K562 (cell line): ENCODE measurements around the gene FOSL2. TPM values are rescaled to one million over a fixed set of nuclear protein-coding genes. Genes with fewer than 3 reads are reported as not detected.

Source experiments
- HCFC1 ChIP-seq: IDR thresholded peaks from 2 replicates; pipeline ENCODE4 v1.6.1; 2012; ENCODE audit warnings: low read depth, low read length, improper control_type of control experiment
- HIVEP1 ChIP-seq: fragments of 250-450 bp; sonication (Bioruptor Pico); IDR thresholded peaks from 2 replicates; pipeline ENCODE4 v1.4.0; 2020; ENCODE audit warnings: mild to moderate bottlenecking
- ZBTB40 ChIP-seq, 2 experiments: fragments of 450-650 bp in 1 of 2; sonication (generic) in 1 of 2; formaldehyde crosslinking in 1 of 2; IDR thresholded peaks; 2 replicates each; pipeline versions ENCODE4 v1.7.1 to v1.9.0; 2016 to 2022; ENCODE audit warnings: inconsistent platforms in 1 of 2, mild to moderate bottlenecking in 1 of 2, missing genetic modification reagents in 1 of 2
- ZNF140 ChIP-seq: fragments of 250-450 bp; sonication (Bioruptor Pico); IDR thresholded peaks from 2 replicates; pipeline ENCODE4 v1.8.0; 2021; ENCODE audit warnings: moderate library complexity, mild to moderate bottlenecking, inconsistent platforms
- polyA plus RNA-seq, 8 experiments: library from polyadenylated mRNA; depleted of rRNA in 4 of 8; stranded (reverse) in 5 of 8; unstranded in 3 of 8; fragments of >200 nt; fragmentation: Nextera tagmentation in 2 of 8; fragmentation: Illumina TruSeq in 1 of 8; extraction: Ambion mirVana in 2 of 8; extraction: Trizol in 1 of 8; gene quantifications; 2 replicates each; pipeline versions ENCODE4 v1.2.1 to v1.2.3, GENCODE V29; 2011 to 2014; ENCODE audit warnings: inconsistent platforms in 1 of 8, missing spikeins in 1 of 8
- total RNA-seq, 7 experiments: library from RNA; depleted of rRNA in 6 of 7; stranded (reverse); fragments of >200 nt in 6 of 7; fragmentation: Illumina TruSeq in 2 of 7; extraction: Trizol in 2 of 7; gene quantifications; 2 replicates each; pipeline versions ENCODE4 v1.2.1 to v1.2.3, GENCODE V29; 2011 to 2021; ENCODE audit warnings: low replicate concordance in 1 of 7
- TF ChIP-seq, protein P1 (sequence below): fragments of 450-650 bp; formaldehyde crosslinking; conservative IDR thresholded peaks from 2 replicates; pipeline ENCODE4 v1.4.0; 2022; ENCODE audit warnings: mild to moderate bottlenecking, missing genetic modification characterization
- TF ChIP-seq, protein P2 (sequence below): fragments of 450-650 bp; formaldehyde crosslinking; IDR thresholded peaks from 2 replicates; pipeline ENCODE4 v1.4.0; 2020; ENCODE audit warnings: mild to moderate bottlenecking, moderate library complexity
- TF ChIP-seq, protein P3 (sequence below): fragments of 450-650 bp; formaldehyde crosslinking; IDR thresholded peaks from 2 replicates; pipeline ENCODE4 v1.4.0; 2020; ENCODE audit warnings: mild to moderate bottlenecking, moderate library complexity

Gene FOSL2
- total and polyA plus RNA-seq, 9 of the 15 experiments (the other 6 are each of a cell fraction or from before 2014, with no cell fraction given) = 0.04 to 2.9 (median 0.80) TPM

- TF ChIP-seq ZBTB40 (IDR thresholded peaks at IDR 0.05) (no peak), ZBTB40 (CRISPR knock-in tag; IDR thresholded peaks at IDR 0.05) (no peak), HIVEP1 (no peak), ZNF140 (CRISPR knock-in tag) (no peak), HCFC1 (no peak)
- TF ChIP-seq, protein P1, sequence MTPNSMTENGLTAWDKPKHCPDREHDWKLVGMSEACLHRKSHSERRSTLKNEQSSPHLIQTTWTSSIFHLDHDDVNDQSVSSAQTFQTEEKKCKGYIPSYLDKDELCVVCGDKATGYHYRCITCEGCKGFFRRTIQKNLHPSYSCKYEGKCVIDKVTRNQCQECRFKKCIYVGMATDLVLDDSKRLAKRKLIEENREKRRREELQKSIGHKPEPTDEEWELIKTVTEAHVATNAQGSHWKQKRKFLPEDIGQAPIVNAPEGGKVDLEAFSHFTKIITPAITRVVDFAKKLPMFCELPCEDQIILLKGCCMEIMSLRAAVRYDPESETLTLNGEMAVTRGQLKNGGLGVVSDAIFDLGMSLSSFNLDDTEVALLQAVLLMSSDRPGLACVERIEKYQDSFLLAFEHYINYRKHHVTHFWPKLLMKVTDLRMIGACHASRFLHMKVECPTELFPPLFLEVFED = no peak
- TF ChIP-seq, protein P2, sequence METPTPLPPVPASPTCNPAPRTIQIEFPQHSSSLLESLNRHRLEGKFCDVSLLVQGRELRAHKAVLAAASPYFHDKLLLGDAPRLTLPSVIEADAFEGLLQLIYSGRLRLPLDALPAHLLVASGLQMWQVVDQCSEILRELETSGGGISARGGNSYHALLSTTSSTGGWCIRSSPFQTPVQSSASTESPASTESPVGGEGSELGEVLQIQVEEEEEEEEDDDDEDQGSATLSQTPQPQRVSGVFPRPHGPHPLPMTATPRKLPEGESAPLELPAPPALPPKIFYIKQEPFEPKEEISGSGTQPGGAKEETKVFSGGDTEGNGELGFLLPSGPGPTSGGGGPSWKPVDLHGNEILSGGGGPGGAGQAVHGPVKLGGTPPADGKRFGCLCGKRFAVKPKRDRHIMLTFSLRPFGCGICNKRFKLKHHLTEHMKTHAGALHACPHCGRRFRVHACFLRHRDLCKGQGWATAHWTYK = no peak
- TF ChIP-seq, protein P3, sequence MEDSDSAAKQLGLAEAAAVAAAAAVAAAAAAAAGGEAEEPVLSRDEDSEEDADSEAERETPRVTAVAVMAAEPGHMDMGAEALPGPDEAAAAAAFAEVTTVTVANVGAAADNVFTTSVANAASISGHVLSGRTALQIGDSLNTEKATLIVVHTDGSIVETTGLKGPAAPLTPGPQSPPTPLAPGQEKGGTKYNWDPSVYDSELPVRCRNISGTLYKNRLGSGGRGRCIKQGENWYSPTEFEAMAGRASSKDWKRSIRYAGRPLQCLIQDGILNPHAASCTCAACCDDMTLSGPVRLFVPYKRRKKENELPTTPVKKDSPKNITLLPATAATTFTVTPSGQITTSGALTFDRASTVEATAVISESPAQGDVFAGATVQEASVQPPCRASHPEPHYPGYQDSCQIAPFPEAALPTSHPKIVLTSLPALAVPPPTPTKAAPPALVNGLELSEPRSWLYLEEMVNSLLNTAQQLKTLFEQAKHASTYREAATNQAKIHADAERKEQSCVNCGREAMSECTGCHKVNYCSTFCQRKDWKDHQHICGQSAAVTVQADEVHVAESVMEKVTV (CRISPR knock-in tag) = no peak
- TF ChIP-seq, all 486 proteins: peak for 0
These were observed 11.4 kb downstream of the FOSL2 start (continued) for GRCh38 chr2:28404086-28404485.
